ENCODE results near the gene MBD6. TPM values are rescaled to one million over a fixed set of nuclear protein-coding genes. Genes with fewer than 3 reads are reported as not detected.
A peak's percentile ranks its signal among the peaks of the same experiment; 100 is the strongest.
"Not testable (repeated sequence)": the region's sequence is repeated elsewhere in the genome, so short reads cannot be mapped to it uniquely, and the experiment has no call there.

The MBD6 gene
- total RNA-seq, 1 experiment from 2014 or later, result 5.0 TPM

GRCh38 chr12:57549909-57550640 is 27.5 kb downstream of the MBD6 start, which contains the start of gene KIF5A:
KIF5A (plus strand) TSS chr12:57550044; CDS start chr12:57550272, 228 bp downstream.
- peak; percentile 18 for DNase-seq (ENCODE audit: low read depth)

- no peak for DNase-seq (ENCODE audit: low read depth)
These were observed 28.3 kb downstream of the MBD6 start for GRCh38 chr12:57550641-57551549.

- DNase-seq (ENCODE audit: low read depth), result no peak
These were observed 29.1 kb downstream of the MBD6 start for GRCh38 chr12:57551637-57552305.

- DNase-seq (ENCODE audit: low read depth), result no peak
These were observed 29.7 kb downstream of the MBD6 start for GRCh38 chr12:57552306-57552651.

- DNase-seq (ENCODE audit: low read depth), result peak; percentile 54
These were observed 30.2 kb downstream of the MBD6 start for GRCh38 chr12:57552835-57553313.

GRCh38 chr12:57553343-57554202 is 30.9 kb downstream of the MBD6 start:
- DNase-seq (ENCODE audit: low read depth), result no peak

- DNase-seq (ENCODE audit: low read depth), result no peak
These were observed 31.8 kb downstream of the MBD6 start for GRCh38 chr12:57554453-57554852.

GRCh38 chr12:57554897-57555296 is 32.3 kb downstream of the MBD6 start:
- no peak for DNase-seq (ENCODE audit: low read depth)

- DNase-seq (ENCODE audit: low read depth), result no peak
These were observed 36.2 kb downstream of the MBD6 start for GRCh38 chr12:57558864-57559263.

GRCh38 chr12:57560516-57560915 is 37.9 kb downstream of the MBD6 start:
- no peak for DNase-seq (ENCODE audit: low read depth)

- peak; percentile 26 for DNase-seq (ENCODE audit: low read depth)
These were observed 38.5 kb downstream of the MBD6 start for GRCh38 chr12:57561117-57561516.

GRCh38 chr12:57563358-57563757 is 40.7 kb downstream of the MBD6 start:
- no peak for DNase-seq (ENCODE audit: low read depth)

GRCh38 chr12:57564178-57564740 is 41.6 kb downstream of the MBD6 start:
- no peak for DNase-seq (ENCODE audit: low read depth)

GRCh38 chr12:57568838-57569237 is 46.2 kb downstream of the MBD6 start:
- DNase-seq (ENCODE audit: low read depth), result no peak

- no peak for DNase-seq (ENCODE audit: low read depth)
These were observed 47.2 kb downstream of the MBD6 start for GRCh38 chr12:57569858-57570257.

- not testable (repeated sequence) for DNase-seq (ENCODE audit: low read depth)
These were observed 47.8 kb downstream of the MBD6 start for GRCh38 chr12:57570438-57570837.

- DNase-seq (ENCODE audit: low read depth), result no peak
These were observed 49.5 kb downstream of the MBD6 start for GRCh38 chr12:57571926-57572762.

GRCh38 chr12:57574795-57575194 is 52.2 kb downstream of the MBD6 start:
- DNase-seq (ENCODE audit: low read depth), result no peak

GRCh38 chr12:57575771-57576612 is 53.4 kb downstream of the MBD6 start:
- no peak for DNase-seq (ENCODE audit: low read depth)
